PFSK-1 (cell line): ENCODE data around the gene FZD7.

Experiments used
- FOXP2 ChIP-seq: optimal IDR thresholded peaks from 2 replicates; pipeline ENCODE3; 2011; ENCODE audit warnings: borderline replicate concordance, control low read depth, inconsistent platforms; ENCODE audit not compliant: insufficient read depth; ENCODE audit errors: extremely low read length, extremely low read depth
- REST ChIP-seq, 2 experiments: IDR thresholded peaks; 2 replicates each; pipeline versions ENCODE4 v1.6.1 to v1.8.0; 2011 to 2012; ENCODE audit warnings: low read depth in 2 of 2, low read length in 2 of 2, control low read depth in 1 of 2, inconsistent platforms in 1 of 2, mild to moderate bottlenecking in 1 of 2, moderate library complexity in 1 of 2; ENCODE audit not compliant: insufficient read depth in 1 of 2
- SIN3A ChIP-seq: IDR thresholded peaks from 2 replicates; pipeline ENCODE4 v1.6.1; 2012; ENCODE audit warnings: mild to moderate bottlenecking, low read length, moderate library complexity, borderline replicate concordance; ENCODE audit not compliant: insufficient read depth

GRCh38 chr2:201985728-201986462 is 47.8 kb upstream of the FZD7 start:
- no peak for TF ChIP-seq SIN3A
- no peak for TF ChIP-seq REST (IDR thresholded peaks at IDR 0.05; ENCODE audit: insufficient read depth in 1 of 2, low read depth in 2 of 2, low read length in 2 of 2)
- no peak for TF ChIP-seq FOXP2
